GM06990 (cell line): ENCODE measurements around the gene CYP17A1.
"Not testable (repeated sequence)": the region's sequence is repeated elsewhere in the genome, so short reads cannot be mapped to it uniquely, and the experiment has no call there.

Experiments used
- DNase-seq: peaks from one replicate; pipeline ENCODE4 v3.0.0-alpha.2; 2011; ENCODE audit not compliant: insufficient read length; ENCODE audit errors: extremely low read depth
- H3K27me3 ChIP-seq: replicated peaks from 2 replicates; pipeline ENCODE4 v1.6.0; 2011; ENCODE audit warnings: low read length; ENCODE audit not compliant: control insufficient read depth, insufficient read depth
- H3K36me3 ChIP-seq: 2 replicates; pipeline ENCODE4 v1.5.1; 2011; ENCODE audit warnings: low read length; ENCODE audit not compliant: control insufficient read depth, insufficient read depth
- H3K4me3 ChIP-seq: replicated peaks from 2 replicates; pipeline ENCODE4 v1.5.1; 2011; ENCODE audit warnings: low read depth, mild to moderate bottlenecking, control low read depth, low read length
- CTCF ChIP-seq: IDR thresholded peaks from 2 replicates; pipeline ENCODE4 v1.5.1; 2011; ENCODE audit warnings: low read length, control low read depth, mild to moderate bottlenecking, inconsistent platforms; ENCODE audit not compliant: insufficient read depth, poor library complexity, severe bottlenecking

The CYP17A1 gene

GRCh38 chr10:102831322-102832071, 5.7 kb downstream of the CYP17A1 start:
- no peak for TF ChIP-seq CTCF
- Histone ChIP-seq H3K27me3 (peaks cover 2% of the 10 kb centered on the region; the same call in 1 of the 2 replicates), H3K4me3 (no peak overlapping the region), H3K36me3 (no peaks in the 10 kb centered on the region)
- no peak for DNase-seq

GRCh38 chr10:102827597-102827975, 9.6 kb downstream of the CYP17A1 start:
- Histone ChIP-seq H3K36me3 (no peaks in the 10 kb centered on the region), H3K27me3 (no peaks in the 10 kb centered on the region), H3K4me3 (no peak overlapping the region)
- TF ChIP-seq CTCF = no peak
- no peak for DNase-seq

GRCh38 chr10:102826148-102826796, 10.9 kb downstream of the CYP17A1 start:
- Histone ChIP-seq H3K36me3 (no peaks in the 10 kb centered on the region), H3K4me3 (no peak overlapping the region), H3K27me3 (no peaks in the 10 kb centered on the region)
- DNase-seq = no peak
- TF ChIP-seq CTCF = no peak

GRCh38 chr10:102824664-102825063, 12.5 kb downstream of the CYP17A1 start:
- Histone ChIP-seq H3K36me3 (no peaks in the 10 kb centered on the region), H3K27me3 (no peaks in the 10 kb centered on the region), H3K4me3 (no peak overlapping the region)
- DNase-seq = no peak
- TF ChIP-seq CTCF = no peak

GRCh38 chr10:102822222-102822621, 15.0 kb downstream of the CYP17A1 start:
- DNase-seq = no peak
- Histone ChIP-seq H3K36me3 (no peaks in the 10 kb centered on the region), H3K4me3 (no peak overlapping the region), H3K27me3 (no peaks in the 10 kb centered on the region)
- no peak for TF ChIP-seq CTCF

GRCh38 chr10:102820008-102820407, 17.2 kb downstream of the CYP17A1 start:
- not testable (repeated sequence) for H3K36me3 ChIP-seq, H3K27me3 ChIP-seq, H3K4me3 ChIP-seq

More at GRCh38 chr10:102820008-102820407, 17.2 kb downstream of the CYP17A1 start:
- not testable (repeated sequence) for DNase-seq
